Esophagus squamous epithelium (tissue), 4 donors: ENCODE data around the gene CDC42BPG.

Experiments used
- POLR2A ChIP-seq, 4 donors: fragments of 450-650 bp; IDR thresholded peaks; one replicate each; pipeline ENCODE4 v1.6.1; 2017; ENCODE audit warnings: antibody characterized with exemption in 4 of 4, mild to moderate bottlenecking in 4 of 4, moderate library complexity in 3 of 4
- TF ChIP-seq, protein P1 (sequence below), 6 experiments: fragments of 450-650 bp in 4 of 6; fragments of 200-600 bp in 2 of 6; sonication (generic) in 2 of 6; IDR thresholded peaks; one replicate each; pipeline ENCODE4 v1.5.1; 2016 to 2019; ENCODE audit warnings: antibody characterized with exemption in 6 of 6, mild to moderate bottlenecking in 4 of 6, moderate library complexity in 4 of 6

DNA sequence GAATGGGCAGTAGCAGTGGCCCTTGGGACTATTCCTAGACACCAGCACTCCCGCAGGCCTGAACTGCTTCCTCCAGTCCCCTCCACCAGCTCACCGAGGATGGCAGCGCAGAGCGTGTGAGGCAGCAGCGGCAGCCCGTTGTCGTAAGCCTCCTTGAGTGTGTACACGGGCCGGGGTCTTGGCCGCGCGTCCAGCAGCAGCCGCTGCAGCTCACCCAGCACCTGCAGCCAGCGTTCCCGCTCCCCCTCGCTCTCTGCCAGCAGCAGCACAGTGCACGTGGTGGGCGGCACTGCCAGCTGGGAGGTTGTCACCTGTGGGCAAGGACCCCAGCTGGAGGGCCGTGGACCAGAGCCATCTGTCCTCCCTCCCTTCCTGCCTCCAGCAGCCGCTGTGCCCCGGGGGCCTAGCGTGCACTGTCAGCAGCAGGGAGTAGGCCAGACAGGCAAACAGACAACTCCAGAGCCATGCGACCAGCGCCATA lies 13.0 kb downstream of the CDC42BPG start:
- TF ChIP-seq, protein P1, sequence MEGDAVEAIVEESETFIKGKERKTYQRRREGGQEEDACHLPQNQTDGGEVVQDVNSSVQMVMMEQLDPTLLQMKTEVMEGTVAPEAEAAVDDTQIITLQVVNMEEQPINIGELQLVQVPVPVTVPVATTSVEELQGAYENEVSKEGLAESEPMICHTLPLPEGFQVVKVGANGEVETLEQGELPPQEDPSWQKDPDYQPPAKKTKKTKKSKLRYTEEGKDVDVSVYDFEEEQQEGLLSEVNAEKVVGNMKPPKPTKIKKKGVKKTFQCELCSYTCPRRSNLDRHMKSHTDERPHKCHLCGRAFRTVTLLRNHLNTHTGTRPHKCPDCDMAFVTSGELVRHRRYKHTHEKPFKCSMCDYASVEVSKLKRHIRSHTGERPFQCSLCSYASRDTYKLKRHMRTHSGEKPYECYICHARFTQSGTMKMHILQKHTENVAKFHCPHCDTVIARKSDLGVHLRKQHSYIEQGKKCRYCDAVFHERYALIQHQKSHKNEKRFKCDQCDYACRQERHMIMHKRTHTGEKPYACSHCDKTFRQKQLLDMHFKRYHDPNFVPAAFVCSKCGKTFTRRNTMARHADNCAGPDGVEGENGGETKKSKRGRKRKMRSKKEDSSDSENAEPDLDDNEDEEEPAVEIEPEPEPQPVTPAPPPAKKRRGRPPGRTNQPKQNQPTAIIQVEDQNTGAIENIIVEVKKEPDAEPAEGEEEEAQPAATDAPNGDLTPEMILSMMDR (IDR thresholded peaks at IDR 0.05), result no peak
- TF ChIP-seq POLR2A (IDR thresholded peaks at IDR 0.05), result no peak
